NT2/D1 (cell line): ENCODE results near the gene NKAIN2.
"Not testable (repeated sequence)": the region's sequence is repeated elsewhere in the genome, so short reads cannot be mapped to it uniquely, and the experiment has no call there.

ENCODE experiments used
- SUZ12 ChIP-seq: IDR thresholded peaks from 2 replicates; pipeline ENCODE4 v1.6.1; 2011; ENCODE audit not compliant: insufficient read length, insufficient read depth; ENCODE audit errors: extremely low read depth
- YY1 ChIP-seq: IDR thresholded peaks from 2 replicates; pipeline ENCODE4 v1.6.1; 2011; ENCODE audit not compliant: insufficient read length, insufficient read depth
- ZNF274 ChIP-seq: IDR thresholded peaks from 2 replicates; pipeline ENCODE4 v1.6.1; 2011; ENCODE audit warnings: mild to moderate bottlenecking, low read depth, low read length

DNA sequence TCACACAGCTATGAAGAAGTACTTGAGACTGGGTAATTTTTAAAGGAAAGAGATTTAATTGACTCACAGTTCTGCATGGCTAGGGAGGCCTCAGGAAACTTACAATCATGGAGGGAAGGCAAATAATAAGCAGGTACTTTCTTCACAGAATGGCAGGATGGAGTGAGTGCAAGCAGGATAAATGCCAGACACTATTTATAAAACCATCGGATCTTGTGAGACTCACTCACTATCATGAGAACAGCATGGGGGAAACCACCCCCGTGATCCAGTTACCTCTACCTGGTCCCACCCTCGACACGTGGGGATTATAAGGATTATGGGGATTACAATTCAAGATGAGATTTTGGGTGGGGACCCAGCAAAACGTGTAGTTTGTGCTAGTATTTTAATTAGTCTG is 186.3 kb downstream of the NKAIN2 start:
- not testable (repeated sequence) for TF ChIP-seq YY1, ZNF274, SUZ12
